Glutamatergic neuron (in vitro differentiated cells): ENCODE measurements around the gene TLCD3B. TPM values are rescaled to one million over a fixed set of nuclear protein-coding genes. Genes with fewer than 3 reads are reported as not detected.

Source experiments
- DNase-seq: peaks from one replicate; pipeline ENCODE4 v3.0.0; 2022
- H3K27ac Mint-ChIP-seq: one replicate; pipeline ENCODE4 v1.8.0; 2020; ENCODE audit warnings: mild to moderate bottlenecking, mixed read lengths, inconsistent platforms; ENCODE audit not compliant: unreplicated experiment
- H3K27me3 Mint-ChIP-seq: one replicate; pipeline ENCODE4 v1.8.0; 2020; ENCODE audit warnings: mild to moderate bottlenecking, moderate library complexity, mixed read lengths, inconsistent platforms; ENCODE audit not compliant: unreplicated experiment
- H3K36me3 Mint-ChIP-seq: one replicate; pipeline ENCODE4 v1.8.0; 2020; ENCODE audit warnings: mild to moderate bottlenecking, mixed read lengths, inconsistent platforms; ENCODE audit not compliant: unreplicated experiment
- H3K4me1 Mint-ChIP-seq: one replicate; pipeline ENCODE4 v1.8.0; 2020; ENCODE audit warnings: mild to moderate bottlenecking, low read depth, mixed read lengths, inconsistent platforms; ENCODE audit not compliant: unreplicated experiment
- H3K4me3 Mint-ChIP-seq: one replicate; pipeline ENCODE4 v1.8.0; 2020; ENCODE audit warnings: mild to moderate bottlenecking, mixed read lengths, inconsistent platforms; ENCODE audit not compliant: unreplicated experiment
- H3K9me3 Mint-ChIP-seq: one replicate; pipeline ENCODE4 v1.8.0; 2020; ENCODE audit warnings: mild to moderate bottlenecking, moderate library complexity, mixed read lengths, inconsistent platforms; ENCODE audit not compliant: unreplicated experiment
- total RNA-seq: library from RNA; stranded (reverse); fragmentation: NEBNext Ultra II Directional; extraction: Animal tissue kit (Norgen Biotek cat#: 25700); gene quantifications from one replicate; pipeline ENCODE4 v1.2.1, GENCODE V29; 2021; ENCODE audit not compliant: unreplicated experiment
- TF ChIP-seq, protein P1 (sequence below): fragments of 200-600 bp; sonication (generic); IDR thresholded peaks from one replicate; pipeline ENCODE4 v1.5.0; 2021; ENCODE audit not compliant: partially characterized antibody, unreplicated experiment

TLCD3B gene
- total RNA-seq, 1 donor from 2014 or later = 253 TPM

DNA sequence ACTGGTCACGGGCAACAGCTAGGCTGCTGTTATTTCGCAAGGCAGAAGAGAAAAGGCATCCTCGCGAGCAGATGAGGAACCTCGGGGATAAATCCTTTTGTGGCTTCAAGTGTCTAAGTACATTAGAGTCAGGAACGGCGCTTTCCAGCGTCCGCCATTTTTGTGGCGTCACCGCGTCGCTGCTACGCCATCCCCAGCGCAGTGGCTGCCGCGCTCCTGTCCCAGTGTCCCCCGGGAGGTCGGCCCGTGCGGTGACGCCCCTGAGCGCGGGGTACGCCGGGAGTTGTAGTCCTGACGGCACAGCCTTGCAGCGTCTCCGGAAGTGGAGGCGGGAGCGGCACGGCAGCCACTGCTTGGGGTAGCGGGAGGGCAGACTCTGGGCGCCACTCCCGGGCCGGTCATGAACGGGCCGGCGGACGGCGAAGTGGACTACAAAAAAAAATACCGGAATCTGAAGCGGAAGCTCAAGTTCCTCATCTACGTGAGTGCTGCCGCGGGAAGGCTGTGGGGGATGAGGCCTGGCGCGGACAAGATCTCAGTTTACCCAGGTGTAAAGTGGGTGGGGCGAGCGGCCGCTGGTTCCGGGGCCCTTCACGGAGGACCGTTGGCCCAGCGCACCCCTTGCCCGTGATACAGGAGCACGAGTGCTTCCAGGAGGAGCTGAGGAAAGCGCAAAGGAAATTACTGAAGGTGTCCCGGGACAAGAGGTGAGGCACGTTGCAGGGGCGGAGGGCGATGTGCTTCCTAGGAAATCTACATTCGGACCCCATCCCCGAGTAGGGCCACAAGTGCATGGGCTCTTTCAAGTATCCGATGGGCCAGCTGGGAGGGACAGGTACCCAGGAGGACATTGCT is 34.9 kb downstream of the TLCD3B start, which contains the start of gene INO80E:
TSS of gene INO80E (plus strand) at position 331 of the 855 bp plus-strand sequence. CDS start at position 401, 70 bp downstream.
- H3K4me3 Mint-ChIP-seq = peak within 1 kb of the TSS; percentile 97
- peak within 1 kb of the TSS; percentile 87 for H3K27ac Mint-ChIP-seq
- peak; percentile 100 for DNase-seq
- peaks cover 3% of the 10 kb centered on the region for H3K9me3 Mint-ChIP-seq
- TF ChIP-seq, protein P1, sequence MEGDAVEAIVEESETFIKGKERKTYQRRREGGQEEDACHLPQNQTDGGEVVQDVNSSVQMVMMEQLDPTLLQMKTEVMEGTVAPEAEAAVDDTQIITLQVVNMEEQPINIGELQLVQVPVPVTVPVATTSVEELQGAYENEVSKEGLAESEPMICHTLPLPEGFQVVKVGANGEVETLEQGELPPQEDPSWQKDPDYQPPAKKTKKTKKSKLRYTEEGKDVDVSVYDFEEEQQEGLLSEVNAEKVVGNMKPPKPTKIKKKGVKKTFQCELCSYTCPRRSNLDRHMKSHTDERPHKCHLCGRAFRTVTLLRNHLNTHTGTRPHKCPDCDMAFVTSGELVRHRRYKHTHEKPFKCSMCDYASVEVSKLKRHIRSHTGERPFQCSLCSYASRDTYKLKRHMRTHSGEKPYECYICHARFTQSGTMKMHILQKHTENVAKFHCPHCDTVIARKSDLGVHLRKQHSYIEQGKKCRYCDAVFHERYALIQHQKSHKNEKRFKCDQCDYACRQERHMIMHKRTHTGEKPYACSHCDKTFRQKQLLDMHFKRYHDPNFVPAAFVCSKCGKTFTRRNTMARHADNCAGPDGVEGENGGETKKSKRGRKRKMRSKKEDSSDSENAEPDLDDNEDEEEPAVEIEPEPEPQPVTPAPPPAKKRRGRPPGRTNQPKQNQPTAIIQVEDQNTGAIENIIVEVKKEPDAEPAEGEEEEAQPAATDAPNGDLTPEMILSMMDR = no peak
- no peaks in the 10 kb centered on the region for H3K36me3 Mint-ChIP-seq
- H3K27me3 Mint-ChIP-seq = peaks cover 15% of the 10 kb centered on the region
- peaks cover 13% of the 10 kb centered on the region for H3K4me1 Mint-ChIP-seq

DNA sequence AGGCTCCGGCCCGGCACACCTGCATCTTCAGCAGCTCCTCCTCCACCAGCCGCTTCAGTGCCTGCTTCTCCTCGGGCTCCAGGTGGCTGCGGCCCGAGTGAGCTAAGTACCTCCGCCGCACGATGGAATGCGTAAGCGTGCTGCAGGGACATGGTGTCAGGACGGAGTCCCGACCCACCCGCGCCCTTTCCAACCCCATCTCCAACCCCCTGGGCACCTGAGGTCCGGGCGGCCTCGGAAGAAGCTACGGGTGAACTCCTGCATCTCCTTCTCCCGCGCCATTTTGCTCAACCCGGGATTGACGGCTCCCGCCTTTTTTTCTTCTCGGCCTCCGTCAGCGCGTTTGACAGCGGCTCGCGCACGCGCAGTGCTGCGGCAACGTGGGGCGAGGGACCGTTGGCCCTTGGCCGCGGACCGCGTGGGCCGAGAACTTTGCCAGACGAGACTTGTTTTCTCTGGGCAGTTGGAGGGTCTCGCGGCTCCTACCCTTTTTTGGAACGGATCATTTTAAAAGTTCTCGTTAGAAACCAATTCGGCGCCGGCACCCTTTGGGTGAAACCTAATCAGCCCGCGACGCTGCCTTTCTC is 35.7 kb downstream of the TLCD3B start, which contains the start of gene HIRIP3:
TSS of gene HIRIP3 (minus strand) at position 294 of the 587 bp plus-strand sequence. CDS start at position 282, 12 bp downstream.
- H3K9me3 Mint-ChIP-seq = peaks cover 5% of the 10 kb centered on the region
- peak; percentile 88 for DNase-seq
- TF ChIP-seq, protein P1 = no peak
- peak within 1 kb of the TSS; percentile 97 for H3K4me3 Mint-ChIP-seq
- H3K4me1 Mint-ChIP-seq = peaks cover 11% of the 10 kb centered on the region
- peaks cover 1% of the 10 kb centered on the region for H3K36me3 Mint-ChIP-seq
- H3K27me3 Mint-ChIP-seq = peaks cover 15% of the 10 kb centered on the region
- peak within 1 kb of the TSS; percentile 87 for H3K27ac Mint-ChIP-seq

DNA sequence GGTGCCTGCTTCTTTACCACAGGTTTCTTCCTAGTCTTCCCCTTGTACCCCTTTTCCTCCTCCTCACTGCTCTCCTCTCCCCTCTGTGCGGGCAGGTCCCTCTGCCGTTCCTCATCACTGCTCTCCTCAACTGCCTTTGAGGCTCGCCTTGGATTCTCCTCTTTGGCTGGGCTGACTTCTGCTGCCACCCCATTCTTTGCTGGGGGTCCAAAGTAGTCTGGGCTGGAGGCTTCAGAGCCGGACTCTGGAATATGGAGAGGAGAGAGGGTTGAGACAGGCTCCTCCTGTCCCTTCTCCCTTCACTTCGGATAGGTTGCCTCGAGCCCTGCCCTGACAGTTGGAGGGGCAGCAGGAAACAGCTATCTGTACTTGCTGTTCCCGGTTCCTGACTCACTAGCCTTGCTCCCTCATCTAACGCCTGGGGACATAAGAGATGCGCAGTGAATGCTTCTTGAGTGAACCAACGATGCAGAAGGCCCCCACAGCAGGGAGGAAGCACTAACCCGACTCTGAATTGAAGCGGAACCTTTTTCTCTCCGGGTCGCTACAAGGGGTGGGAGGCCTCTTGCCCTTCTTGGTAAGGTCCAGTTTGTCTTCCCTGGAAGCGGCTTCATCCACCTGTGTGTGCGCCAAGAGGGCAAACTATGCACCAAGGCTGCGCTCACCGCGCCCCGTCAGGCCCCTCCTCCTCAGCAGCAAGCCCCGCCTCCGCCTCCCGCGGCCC is 36.3 kb downstream of the TLCD3B start:
- TF ChIP-seq, protein P1 = no peak
- H3K36me3 Mint-ChIP-seq = peaks cover 4% of the 10 kb centered on the region
- H3K9me3 Mint-ChIP-seq = peaks cover 3% of the 10 kb centered on the region
- DNase-seq = peak; percentile 56
- H3K4me1 Mint-ChIP-seq = peaks cover 6% of the 10 kb centered on the region
- H3K27ac Mint-ChIP-seq = peak overlapping the region; percentile 87
- H3K27me3 Mint-ChIP-seq = peaks cover 13% of the 10 kb centered on the region
- peak overlapping the region; percentile 97 for H3K4me3 Mint-ChIP-seq

DNA sequence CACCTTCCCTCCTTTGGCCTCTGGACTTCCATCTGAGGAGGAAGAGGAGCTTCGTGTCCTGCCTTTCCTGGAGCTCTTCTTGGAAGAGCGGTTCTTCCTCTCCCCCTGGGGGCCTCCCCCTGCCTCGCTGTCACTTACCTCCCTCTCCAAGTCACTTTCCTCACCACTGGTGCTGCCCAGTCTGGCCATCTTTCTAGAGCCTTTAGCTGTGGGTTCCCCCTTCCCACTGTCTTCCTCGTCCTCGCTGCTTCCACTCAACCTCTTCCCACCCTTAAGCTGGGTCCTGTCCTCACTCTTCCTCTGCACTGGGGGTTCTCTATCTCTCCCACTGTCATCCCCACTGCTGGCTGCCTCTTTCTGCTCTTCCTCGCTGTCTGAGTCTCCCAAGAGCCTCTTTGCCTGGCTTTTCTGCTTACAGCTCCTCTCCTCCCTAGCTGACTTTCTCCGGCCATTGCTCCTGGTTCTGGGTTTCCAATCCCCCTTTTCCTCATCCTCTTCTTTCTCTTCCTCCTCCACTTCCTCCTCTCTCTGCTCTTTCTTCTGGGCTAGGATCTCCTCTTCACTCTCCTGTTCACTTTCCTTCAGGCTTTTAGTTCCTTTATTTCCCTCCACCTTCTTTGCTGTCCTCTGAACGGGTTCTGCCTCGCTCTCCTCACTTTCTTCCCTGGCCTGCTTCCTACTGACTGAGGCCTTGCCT is 37.0 kb downstream of the TLCD3B start:
- no peak for DNase-seq
- peaks cover 7% of the 10 kb centered on the region for H3K36me3 Mint-ChIP-seq
- H3K27ac Mint-ChIP-seq = peak overlapping the region; percentile 56
- peaks cover 3% of the 10 kb centered on the region for H3K9me3 Mint-ChIP-seq
- H3K4me1 Mint-ChIP-seq = peaks cover 3% of the 10 kb centered on the region
- peaks cover 14% of the 10 kb centered on the region for H3K27me3 Mint-ChIP-seq
- TF ChIP-seq, protein P1 = no peak
- H3K4me3 Mint-ChIP-seq = peak overlapping the region; percentile 16
